GM21825 (cell line): ENCODE measurements around the gene SLC22A3.
"Not testable (repeated sequence)": the region's sequence is repeated elsewhere in the genome, so short reads cannot be mapped to it uniquely, and the experiment has no call there.

ENCODE experiments used
- ATAC-seq: cut with Tn5 transposase; IDR thresholded peaks from one replicate; pipeline ENCODE4 v1.9.1; 2021; ENCODE audit warnings: mild to moderate bottlenecking, moderate library complexity; ENCODE audit not compliant: unreplicated experiment

Gene SLC22A3

GRCh38 chr6:160437775-160438174, 89.6 kb downstream of the SLC22A3 start:
- ATAC-seq, result no peak

GRCh38 chr6:160438481-160438880, 90.3 kb downstream of the SLC22A3 start:
- no peak for ATAC-seq

GRCh38 chr6:160439751-160440150, 91.6 kb downstream of the SLC22A3 start:
- no peak for ATAC-seq

GRCh38 chr6:160442151-160442550, 94.0 kb downstream of the SLC22A3 start:
- ATAC-seq, result no peak

GRCh38 chr6:160445130-160445529, 97.0 kb downstream of the SLC22A3 start:
- ATAC-seq, result no peak

- no peak for ATAC-seq
Observed at GRCh38 chr6:160447350-160447749, 99.2 kb downstream of the SLC22A3 start.

GRCh38 chr6:160449787-160450186, 101.6 kb downstream of the SLC22A3 start:
- not testable (repeated sequence) for ATAC-seq

- ATAC-seq, result no peak
Observed at GRCh38 chr6:160450849-160451248, 102.7 kb downstream of the SLC22A3 start.

GRCh38 chr6:160454303-160454702, 106.1 kb downstream of the SLC22A3 start:
- ATAC-seq, result no peak

GRCh38 chr6:160455081-160455480, 106.9 kb downstream of the SLC22A3 start:
- ATAC-seq, result no peak

GRCh38 chr6:160455541-160456213, 107.5 kb downstream of the SLC22A3 start:
- peak; percentile 69 for ATAC-seq

GRCh38 chr6:160456214-160456546, 108.0 kb downstream of the SLC22A3 start:
- no peak for ATAC-seq

- ATAC-seq, result no peak
Observed at GRCh38 chr6:160457823-160458222, 109.6 kb downstream of the SLC22A3 start.

- no peak for ATAC-seq
Observed at GRCh38 chr6:160461641-160462040, 113.5 kb downstream of the SLC22A3 start.

- ATAC-seq, result no peak
Observed at GRCh38 chr6:160462116-160462515, 113.9 kb downstream of the SLC22A3 start.

- peak; percentile 97 for ATAC-seq
Observed at GRCh38 chr6:160462551-160463109, 114.5 kb downstream of the SLC22A3 start.

- ATAC-seq, result no peak
Observed at GRCh38 chr6:160464744-160465143, 116.6 kb downstream of the SLC22A3 start.

GRCh38 chr6:160467261-160467871, 119.2 kb downstream of the SLC22A3 start:
- ATAC-seq, result not testable (repeated sequence)

GRCh38 chr6:160469153-160469552, 121.0 kb downstream of the SLC22A3 start:
- no peak for ATAC-seq

GRCh38 chr6:160476056-160476455, 127.9 kb downstream of the SLC22A3 start:
- not testable (repeated sequence) for ATAC-seq

- ATAC-seq, result not testable (repeated sequence)
Observed at GRCh38 chr6:160477072-160477471, 128.9 kb downstream of the SLC22A3 start.

GRCh38 chr6:160477901-160478300, 129.7 kb downstream of the SLC22A3 start:
- no peak for ATAC-seq
